ENCODE results near the gene PARD3B.

DNA sequence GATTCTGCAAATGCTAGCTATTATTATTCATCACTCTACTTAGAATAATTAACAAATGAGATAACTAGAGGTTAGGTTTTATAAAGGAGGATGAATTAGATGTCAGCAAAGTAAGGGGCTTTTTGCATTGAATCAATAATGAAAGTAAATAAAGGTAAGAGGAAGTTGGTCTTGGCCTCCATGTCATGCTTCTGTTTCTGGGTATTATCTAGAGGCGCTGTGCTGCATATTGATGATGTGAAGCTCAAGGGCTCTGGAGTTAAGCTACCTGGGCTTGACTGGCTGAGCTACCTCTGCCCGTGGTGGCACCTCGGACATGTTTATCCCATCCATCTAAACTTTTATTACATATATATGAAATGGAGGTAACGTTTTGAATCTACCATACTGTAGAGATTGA is 350.9 kb downstream of the PARD3B start:
- TF ChIP-seq POLR2A (IDR thresholded peaks at IDR 0.05) (no peak), POLR2AphosphoS5 (IDR thresholded peaks at IDR 0.05; ENCODE audit: insufficient read depth in 1 of 2, low read depth in 1 of 2) (no peak)
